Neural cell (in vitro differentiated cells): ENCODE measurements around the gene CDH4. TPM values are rescaled to one million over a fixed set of nuclear protein-coding genes. Genes with fewer than 3 reads are reported as not detected.

Experiments
- H2AFZ ChIP-seq: fragments of 200-600, 300-800 bp; sonication (generic), shearing (Covaris generic); 2 replicates; pipeline ENCODE4 v1.6.0; 2014; ENCODE audit warnings: low read depth, mild to moderate bottlenecking, antibody characterized with exemption, low read length, moderate library complexity
- H3F3A ChIP-seq: fragments of 200-600 bp; shearing (Covaris generic); 2 replicates; pipeline ENCODE4 v1.6.1; 2016; ENCODE audit warnings: mild to moderate bottlenecking, moderate library complexity, mixed read lengths, antibody characterized with exemption, low read length; ENCODE audit not compliant: insufficient read depth, poor library complexity, severe bottlenecking
- H3K27ac ChIP-seq: fragments of 200-600, 300-800 bp; sonication (generic), shearing (Covaris generic); 2 replicates; pipeline ENCODE4 v1.5.1; 2014; ENCODE audit warnings: mild to moderate bottlenecking, low read length, moderate library complexity
- H3K27me3 ChIP-seq: fragments of 300-800, 200-600 bp; sonication (generic), shearing (Covaris generic); 2 replicates; pipeline ENCODE4 v1.6.0; 2014; ENCODE audit warnings: mild to moderate bottlenecking, low read depth, low read length, moderate library complexity; ENCODE audit not compliant: insufficient read depth
- H3K36me3 ChIP-seq: fragments of 300-800, 200-600 bp; sonication (generic), shearing (Covaris generic); 2 replicates; pipeline ENCODE4 v1.5.1; 2014; ENCODE audit warnings: mild to moderate bottlenecking, antibody characterized with exemption, low read length, moderate library complexity; ENCODE audit not compliant: insufficient read depth
- H3K4me2 ChIP-seq: fragments of 300-800, 200-600 bp; sonication (generic), shearing (Covaris generic); 2 replicates; pipeline ENCODE4 v1.6.0; 2014; ENCODE audit warnings: mild to moderate bottlenecking, low read length
- H3K4me3 ChIP-seq: fragments of 300-800, 200-600 bp; sonication (generic), shearing (Covaris generic); 2 replicates; pipeline ENCODE4 v1.5.1; 2014; ENCODE audit warnings: mild to moderate bottlenecking, low read length, moderate library complexity
- H3K79me2 ChIP-seq: fragments of 200-600 bp; shearing (Covaris generic); replicated peaks from 2 replicates; pipeline ENCODE4 v1.6.0; 2014; ENCODE audit warnings: mild to moderate bottlenecking, low read length, moderate library complexity; ENCODE audit not compliant: insufficient read depth
- H3K9ac ChIP-seq: fragments of 300-800, 200-600 bp; sonication (generic), shearing (Covaris generic); 2 replicates; pipeline ENCODE4 v1.6.1; 2016; ENCODE audit warnings: mild to moderate bottlenecking, low read length, mixed read lengths
- H3K9me2 ChIP-seq: fragments of 200-600 bp; shearing (Covaris generic); 2 replicates; pipeline ENCODE4 v1.6.1; 2016; ENCODE audit warnings: mild to moderate bottlenecking, low read length, mixed read lengths; ENCODE audit not compliant: insufficient read depth
- H3K9me3 ChIP-seq: fragments of 200-600, 300-800 bp; sonication (generic), shearing (Covaris generic); 2 replicates; pipeline ENCODE4 v1.6.1; 2016; ENCODE audit warnings: mild to moderate bottlenecking, mixed run types, low read length, moderate library complexity, mixed read lengths
- H4K20me1 ChIP-seq: fragments of 200-600 bp; shearing (Covaris generic); 2 replicates; pipeline ENCODE4 v1.6.1; 2016; ENCODE audit warnings: mild to moderate bottlenecking, mixed run types; ENCODE audit not compliant: insufficient read depth
- EP300 ChIP-seq: fragments of 450-650 bp; conservative IDR thresholded peaks from 2 replicates; pipeline ENCODE4 v1.6.1; 2014; ENCODE audit warnings: antibody characterized with exemption, mild to moderate bottlenecking, moderate library complexity; ENCODE audit not compliant: poor library complexity, severe bottlenecking
- EZH2 ChIP-seq: fragments of 200-600, 300-800 bp; shearing (Covaris generic), sonication (generic); IDR thresholded peaks from 2 replicates; pipeline ENCODE4 v1.6.1; 2014; ENCODE audit warnings: antibody characterized with exemption, low read length, borderline replicate concordance, mild to moderate bottlenecking; ENCODE audit not compliant: insufficient read depth, poor library complexity, severe bottlenecking
- MXI1 ChIP-seq: fragments of 450-650 bp; conservative IDR thresholded peaks from 2 replicates; pipeline ENCODE4 v1.6.1; 2014; ENCODE audit warnings: antibody characterized with exemption, mild to moderate bottlenecking; ENCODE audit not compliant: poor library complexity, severe bottlenecking
- POLR2AphosphoS5 ChIP-seq: IDR thresholded peaks from 2 replicates; pipeline ENCODE4 v1.6.1; 2012
- RAD21 ChIP-seq: fragments of 450-650 bp; conservative IDR thresholded peaks from 2 replicates; pipeline ENCODE4 v1.6.1; 2014; ENCODE audit warnings: antibody characterized with exemption, mild to moderate bottlenecking, moderate library complexity
- SMC3 ChIP-seq: fragments of 450-650 bp; conservative IDR thresholded peaks from 2 replicates; pipeline ENCODE4 v1.6.1; 2014; ENCODE audit warnings: antibody characterized with exemption, mild to moderate bottlenecking, moderate library complexity; ENCODE audit not compliant: poor library complexity
- TAF1 ChIP-seq: IDR thresholded peaks from 2 replicates; pipeline ENCODE4 v1.6.1; 2012; ENCODE audit warnings: low read depth
- polyA plus RNA-seq: library from polyadenylated mRNA; depleted of rRNA; stranded (reverse); fragments of >200 nt; gene quantifications from 2 replicates; pipeline ENCODE4 v1.2.3, GENCODE V29; 2014
- TF ChIP-seq, protein P1 (sequence below): fragments of 450-650 bp; IDR thresholded peaks from 2 replicates; pipeline ENCODE4 v1.5.1; 2014; ENCODE audit warnings: antibody characterized with exemption, mild to moderate bottlenecking, moderate library complexity; ENCODE audit not compliant: poor library complexity, severe bottlenecking
- TF ChIP-seq, protein P2 (sequence below): IDR thresholded peaks from 2 replicates; pipeline ENCODE4 v1.6.1; 2012; ENCODE audit warnings: borderline replicate concordance

Gene CDH4
- polyA plus RNA-seq, 1 donor from 2014 or later: 24.6 TPM

GRCh38 chr20:61939691-61940360 is 687.8 kb downstream of the CDH4 start:
- Histone ChIP-seq H3K27me3 (no peaks in the 10 kb centered on the region), H2AFZ (no peak overlapping the region), H3K9me3 (no peaks in the 10 kb centered on the region), H3K36me3 (no peaks in the 10 kb centered on the region), H3K9ac (no peak overlapping the region), H3K27ac (no peak overlapping the region), H3K79me2 (no peaks in the 10 kb centered on the region), H4K20me1 (no peaks in the 10 kb centered on the region), H3K4me3 (no peak overlapping the region), H3F3A (no peaks in the 10 kb centered on the region), H3K9me2 (no peaks in the 10 kb centered on the region), H3K4me2 (no peak overlapping the region)
- TF ChIP-seq RAD21 (no peak), MXI1 (no peak), EP300 (no peak), SMC3 (no peak), TAF1 (no peak), EZH2 (no peak), POLR2AphosphoS5 (no peak)
- TF ChIP-seq, protein P1, sequence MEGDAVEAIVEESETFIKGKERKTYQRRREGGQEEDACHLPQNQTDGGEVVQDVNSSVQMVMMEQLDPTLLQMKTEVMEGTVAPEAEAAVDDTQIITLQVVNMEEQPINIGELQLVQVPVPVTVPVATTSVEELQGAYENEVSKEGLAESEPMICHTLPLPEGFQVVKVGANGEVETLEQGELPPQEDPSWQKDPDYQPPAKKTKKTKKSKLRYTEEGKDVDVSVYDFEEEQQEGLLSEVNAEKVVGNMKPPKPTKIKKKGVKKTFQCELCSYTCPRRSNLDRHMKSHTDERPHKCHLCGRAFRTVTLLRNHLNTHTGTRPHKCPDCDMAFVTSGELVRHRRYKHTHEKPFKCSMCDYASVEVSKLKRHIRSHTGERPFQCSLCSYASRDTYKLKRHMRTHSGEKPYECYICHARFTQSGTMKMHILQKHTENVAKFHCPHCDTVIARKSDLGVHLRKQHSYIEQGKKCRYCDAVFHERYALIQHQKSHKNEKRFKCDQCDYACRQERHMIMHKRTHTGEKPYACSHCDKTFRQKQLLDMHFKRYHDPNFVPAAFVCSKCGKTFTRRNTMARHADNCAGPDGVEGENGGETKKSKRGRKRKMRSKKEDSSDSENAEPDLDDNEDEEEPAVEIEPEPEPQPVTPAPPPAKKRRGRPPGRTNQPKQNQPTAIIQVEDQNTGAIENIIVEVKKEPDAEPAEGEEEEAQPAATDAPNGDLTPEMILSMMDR: no peak

DNA sequence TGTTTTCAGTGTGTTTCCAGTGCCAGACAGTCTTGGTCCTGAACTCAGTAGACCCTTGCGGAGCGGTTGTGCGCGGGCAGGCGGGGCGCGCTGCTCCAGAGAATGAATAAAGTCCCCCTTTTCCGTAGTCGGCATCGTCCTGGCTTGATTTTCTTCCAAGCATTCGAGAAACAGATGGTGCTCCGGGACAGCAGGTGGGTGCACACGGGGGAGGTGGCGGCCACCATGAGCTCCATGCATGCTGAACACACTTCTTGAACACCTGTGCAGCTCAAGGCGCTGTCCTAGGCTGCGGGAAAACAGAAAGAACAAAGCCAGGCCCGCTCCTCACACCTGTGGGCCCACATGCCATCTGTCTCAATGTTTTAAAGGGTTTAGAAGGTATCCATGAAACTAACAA is 688.4 kb downstream of the CDH4 start:
- Histone ChIP-seq H3K36me3 (no peaks in the 10 kb centered on the region), H2AFZ (no peak overlapping the region), H3K27me3 (no peaks in the 10 kb centered on the region), H3K9me3 (no peaks in the 10 kb centered on the region), H3K9ac (no peak overlapping the region), H4K20me1 (no peaks in the 10 kb centered on the region), H3F3A (no peaks in the 10 kb centered on the region), H3K9me2 (no peaks in the 10 kb centered on the region), H3K79me2 (no peaks in the 10 kb centered on the region), H3K27ac (no peak overlapping the region), H3K4me3 (no peak overlapping the region), H3K4me2 (no peak overlapping the region)
- no peak for TF ChIP-seq RAD21
- TF ChIP-seq, protein P1: no peak
- TF ChIP-seq, protein P2, sequence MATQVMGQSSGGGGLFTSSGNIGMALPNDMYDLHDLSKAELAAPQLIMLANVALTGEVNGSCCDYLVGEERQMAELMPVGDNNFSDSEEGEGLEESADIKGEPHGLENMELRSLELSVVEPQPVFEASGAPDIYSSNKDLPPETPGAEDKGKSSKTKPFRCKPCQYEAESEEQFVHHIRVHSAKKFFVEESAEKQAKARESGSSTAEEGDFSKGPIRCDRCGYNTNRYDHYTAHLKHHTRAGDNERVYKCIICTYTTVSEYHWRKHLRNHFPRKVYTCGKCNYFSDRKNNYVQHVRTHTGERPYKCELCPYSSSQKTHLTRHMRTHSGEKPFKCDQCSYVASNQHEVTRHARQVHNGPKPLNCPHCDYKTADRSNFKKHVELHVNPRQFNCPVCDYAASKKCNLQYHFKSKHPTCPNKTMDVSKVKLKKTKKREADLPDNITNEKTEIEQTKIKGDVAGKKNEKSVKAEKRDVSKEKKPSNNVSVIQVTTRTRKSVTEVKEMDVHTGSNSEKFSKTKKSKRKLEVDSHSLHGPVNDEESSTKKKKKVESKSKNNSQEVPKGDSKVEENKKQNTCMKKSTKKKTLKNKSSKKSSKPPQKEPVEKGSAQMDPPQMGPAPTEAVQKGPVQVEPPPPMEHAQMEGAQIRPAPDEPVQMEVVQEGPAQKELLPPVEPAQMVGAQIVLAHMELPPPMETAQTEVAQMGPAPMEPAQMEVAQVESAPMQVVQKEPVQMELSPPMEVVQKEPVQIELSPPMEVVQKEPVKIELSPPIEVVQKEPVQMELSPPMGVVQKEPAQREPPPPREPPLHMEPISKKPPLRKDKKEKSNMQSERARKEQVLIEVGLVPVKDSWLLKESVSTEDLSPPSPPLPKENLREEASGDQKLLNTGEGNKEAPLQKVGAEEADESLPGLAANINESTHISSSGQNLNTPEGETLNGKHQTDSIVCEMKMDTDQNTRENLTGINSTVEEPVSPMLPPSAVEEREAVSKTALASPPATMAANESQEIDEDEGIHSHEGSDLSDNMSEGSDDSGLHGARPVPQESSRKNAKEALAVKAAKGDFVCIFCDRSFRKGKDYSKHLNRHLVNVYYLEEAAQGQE: no peak
- TF ChIP-seq TAF1: no peak
- TF ChIP-seq EZH2: no peak
- TF ChIP-seq EP300: no peak
- no peak for TF ChIP-seq SMC3
- TF ChIP-seq MXI1: no peak
- no peak for TF ChIP-seq POLR2AphosphoS5
